NCI-H460 (cell line): ENCODE measurements around the gene TPPP. TPM values are rescaled to one million over a fixed set of nuclear protein-coding genes. Genes with fewer than 3 reads are reported as not detected.
"Not testable (repeated sequence)": the region's sequence is repeated elsewhere in the genome, so short reads cannot be mapped to it uniquely, and the experiment has no call there.

Experiments used
- DNase-seq: peaks from one replicate; pipeline ENCODE4 v3.0.0-alpha.2; 2016; ENCODE audit warnings: low read depth; ENCODE audit errors: extremely low read depth
- polyA plus RNA-seq: library from polyadenylated mRNA; depleted of rRNA; stranded (reverse); fragments of >200 nt; gene quantifications from 2 replicates; pipeline ENCODE4 v1.2.3, GENCODE V29; 2014; cell fraction: nucleus; rRNA removed
- total RNA-seq: library from RNA; depleted of rRNA; stranded (reverse); fragments of >200 nt; shearing (Covaris generic); gene quantifications from 2 replicates; pipeline ENCODE4 v1.2.3, GENCODE V29; 2014; rRNA removed

Gene TPPP
- total RNA-seq: 0.54 and 0.63 TPM in 2 replicates
- polyA plus RNA-seq: 0.13 and 0.45 TPM in 2 replicates

- peak; percentile 77 for DNase-seq
Observed at GRCh38 chr5:693271-694041, at the start of gene TPPP. TPPP (minus strand) TSS chr5:693352; CDS start chr5:678060, 15,292 bp downstream.

DNA sequence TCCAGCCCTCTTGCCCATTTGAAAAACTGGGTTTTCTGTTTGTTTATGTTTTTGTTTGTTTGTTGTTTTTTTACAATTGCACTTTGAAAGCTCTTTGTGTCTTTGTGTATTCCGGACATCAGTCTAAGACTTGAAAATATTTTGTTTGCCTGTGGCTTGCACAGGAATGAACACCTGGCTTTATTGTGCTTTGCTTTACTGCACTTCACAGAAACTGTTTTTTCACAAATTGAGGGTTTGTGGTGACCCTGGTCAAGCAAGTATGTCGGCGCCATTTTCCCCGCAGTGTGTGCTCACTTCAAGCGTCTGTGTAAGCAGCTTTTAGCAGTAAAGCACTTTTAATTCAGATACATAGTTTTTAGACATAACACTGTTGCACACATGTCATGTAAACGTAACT lies 49.1 kb upstream of the TPPP start:
- DNase-seq: not testable (repeated sequence)

DNA sequence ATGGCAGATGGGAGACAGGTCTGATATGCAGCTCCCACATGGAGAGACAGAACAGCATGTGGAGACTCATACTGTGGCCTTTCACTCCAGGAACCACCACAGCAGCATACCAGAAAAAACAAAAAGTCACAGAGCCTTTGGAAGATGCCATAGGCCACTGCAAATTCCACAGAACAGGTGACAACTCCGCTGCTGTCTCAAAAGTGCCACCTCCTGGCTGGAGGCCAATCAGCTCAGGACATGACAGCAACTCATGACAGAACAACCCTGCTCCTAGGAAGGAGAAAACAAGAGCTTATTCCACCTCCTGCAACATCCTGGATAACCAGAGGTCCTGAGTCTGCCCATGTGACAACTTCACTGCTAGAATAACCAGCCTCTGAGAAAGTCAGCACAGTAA lies 41.0 kb upstream of the TPPP start:
- not testable (repeated sequence) for DNase-seq

DNA sequence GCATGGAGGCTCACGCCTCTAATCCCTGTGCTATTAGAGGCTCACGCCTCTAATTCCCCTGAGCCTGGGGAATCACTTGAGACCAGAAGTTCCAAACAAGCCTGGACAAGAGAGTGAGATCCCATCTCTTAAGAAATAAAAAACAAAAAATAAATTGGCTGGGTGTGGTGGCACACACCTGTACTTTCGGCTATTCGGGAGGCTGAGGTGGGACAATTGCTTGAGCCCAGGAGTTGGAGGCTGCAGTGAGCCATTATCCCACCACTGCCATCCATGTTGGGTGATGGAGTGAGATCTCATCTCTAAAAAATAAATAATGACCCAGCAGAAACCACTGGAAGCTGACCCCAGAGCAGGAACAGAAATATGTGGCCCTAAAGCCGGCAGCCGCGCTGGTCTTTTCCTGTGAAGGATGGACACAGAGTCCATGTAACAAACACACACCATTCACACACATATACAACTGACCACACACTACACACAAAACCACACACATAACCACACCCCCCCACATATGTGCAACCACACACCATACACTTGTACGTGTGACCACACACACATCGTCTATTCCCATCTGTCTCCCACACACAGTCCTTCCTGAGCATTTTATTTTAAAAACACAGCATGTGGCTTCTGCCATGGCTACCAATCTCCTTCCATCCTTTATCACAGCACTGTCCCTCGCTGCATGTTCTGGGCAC lies 39.8 kb upstream of the TPPP start:
- not testable (repeated sequence) for DNase-seq

DNA sequence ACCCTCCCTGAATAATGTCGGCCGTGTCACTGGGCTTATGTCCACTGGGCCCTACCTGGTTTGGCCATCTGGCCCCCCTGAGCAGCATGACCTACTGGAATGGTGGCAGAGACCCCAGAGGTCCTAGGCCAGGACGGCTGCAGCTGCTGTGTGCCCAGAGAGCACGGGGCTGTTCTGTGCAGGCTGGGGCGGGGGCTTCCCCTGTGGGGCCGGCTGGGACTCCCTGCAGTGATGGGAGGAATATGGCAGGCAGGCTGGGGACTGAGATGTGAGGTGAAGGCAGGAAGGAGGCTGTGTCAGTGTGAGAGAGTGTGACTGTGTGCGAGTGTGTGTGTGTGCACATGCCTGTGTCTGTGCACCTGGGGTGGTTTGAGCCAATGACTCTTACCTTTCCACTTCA lies 36.1 kb upstream of the TPPP start:
- DNase-seq: not testable (repeated sequence)

GRCh38 chr5:727087-727486 lies 33.9 kb upstream of the TPPP start:
- not testable (repeated sequence) for DNase-seq

- not testable (repeated sequence) for DNase-seq
Observed at GRCh38 chr5:723865-724264, 30.7 kb upstream of the TPPP start.

- not testable (repeated sequence) for DNase-seq
Observed at GRCh38 chr5:723309-723708, 30.2 kb upstream of the TPPP start.

- not testable (repeated sequence) for DNase-seq
Observed at GRCh38 chr5:719379-719778, 26.2 kb upstream of the TPPP start.

GRCh38 chr5:717143-717542 lies 24.0 kb upstream of the TPPP start:
- no peak for DNase-seq

- peak; percentile 20 for DNase-seq
Observed at GRCh38 chr5:716740-717139, 23.6 kb upstream of the TPPP start.

- DNase-seq: not testable (repeated sequence)
Observed at GRCh38 chr5:715636-716035, 22.5 kb upstream of the TPPP start.

DNA sequence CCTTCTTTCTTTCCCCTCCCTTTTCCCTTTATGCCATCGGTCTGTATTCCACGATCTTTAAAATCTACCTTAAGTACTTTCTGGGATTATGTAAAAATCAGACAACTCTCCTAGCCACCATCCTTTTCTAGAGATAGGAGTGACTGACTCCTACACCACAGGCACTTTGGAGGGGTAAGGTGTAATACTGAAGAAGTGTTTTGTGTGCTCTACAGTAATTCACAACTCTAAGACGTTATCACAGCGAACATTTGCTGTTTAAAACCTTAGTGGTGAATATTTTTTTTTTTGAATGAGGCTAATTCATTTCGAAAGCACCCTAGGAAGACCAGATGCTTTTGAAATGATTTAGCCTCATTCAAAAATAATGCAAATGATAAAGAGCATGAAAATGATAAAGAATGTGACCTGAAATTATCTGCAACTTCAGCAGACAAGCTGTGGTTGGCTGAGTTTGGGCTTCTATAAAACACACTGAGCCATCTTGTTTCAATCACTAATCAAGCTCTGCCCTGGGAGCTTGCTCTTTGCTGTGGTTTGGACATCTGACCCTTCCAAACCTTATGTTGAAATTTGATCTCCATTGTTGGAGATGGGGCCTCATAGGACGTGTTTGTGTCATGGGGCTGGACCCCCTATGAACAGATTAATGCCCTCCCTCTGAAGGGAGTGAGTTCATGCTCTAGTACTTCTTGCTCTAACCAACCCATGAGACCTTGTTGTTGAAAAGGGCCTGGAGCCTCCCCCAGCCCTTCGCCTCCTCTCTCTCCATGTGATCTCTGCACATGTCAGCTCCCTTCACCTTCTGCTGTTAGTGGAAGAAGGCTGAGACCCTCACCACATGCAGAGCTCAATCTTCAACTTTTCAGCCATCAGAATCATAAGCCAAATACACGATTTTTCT lies 21.3 kb upstream of the TPPP start:
- DNase-seq: not testable (repeated sequence)

DNA sequence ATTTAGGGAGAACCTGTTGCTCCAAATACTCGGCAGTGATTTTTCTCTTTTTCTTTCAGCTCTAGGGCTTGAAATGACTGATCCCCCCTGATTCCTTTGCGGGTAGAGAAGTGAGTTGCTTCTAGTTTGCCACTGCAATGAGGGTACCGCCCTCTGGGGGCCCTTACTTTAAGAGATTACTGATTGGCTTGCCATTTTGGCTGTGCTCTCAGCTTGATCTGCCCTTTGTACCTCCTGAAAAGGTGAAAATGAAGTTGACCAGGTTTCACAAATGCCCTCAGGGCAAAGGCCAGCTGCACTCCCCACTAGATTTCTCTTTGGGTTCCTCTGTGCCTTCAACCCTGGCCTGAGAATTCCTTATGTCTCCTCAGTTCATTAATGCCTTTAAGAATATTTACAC lies 20.5 kb upstream of the TPPP start:
- not testable (repeated sequence) for DNase-seq

DNA sequence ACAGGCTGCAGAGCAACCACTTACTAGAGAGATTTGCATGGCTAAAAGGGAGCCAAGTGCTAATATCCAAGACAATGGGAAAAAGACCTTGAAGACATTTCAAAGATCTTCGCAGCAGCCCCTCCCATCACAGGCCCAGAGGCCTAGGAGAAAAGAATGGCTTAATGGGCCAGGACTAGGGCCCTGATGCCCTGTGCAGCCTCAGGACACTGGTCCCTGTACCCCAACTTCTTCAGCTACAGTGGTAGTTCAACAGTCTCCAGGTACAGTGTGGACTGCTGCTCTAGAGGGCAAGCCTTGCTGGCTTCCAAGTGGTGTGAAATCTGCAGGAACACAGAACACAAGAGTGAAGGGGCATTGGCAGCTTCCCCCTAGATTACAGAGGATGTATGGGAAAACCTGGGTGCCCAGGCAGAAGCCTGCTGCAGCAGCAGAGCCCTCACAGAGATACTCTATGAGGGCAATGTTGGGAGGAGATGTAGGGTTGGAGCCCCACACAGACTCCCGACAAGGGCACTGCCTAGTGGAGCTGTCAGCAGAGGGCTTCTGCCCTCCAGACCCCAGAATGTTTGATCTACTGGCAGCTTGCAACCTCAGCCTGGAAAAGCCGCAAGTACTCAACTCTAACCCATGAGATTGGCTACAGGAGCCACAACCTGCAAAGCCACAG lies 15.8 kb upstream of the TPPP start:
- DNase-seq: not testable (repeated sequence)

- not testable (repeated sequence) for DNase-seq
Observed at GRCh38 chr5:708374-708773, 15.2 kb upstream of the TPPP start.

- DNase-seq: not testable (repeated sequence)
Observed at GRCh38 chr5:706127-706526, 13.0 kb upstream of the TPPP start.

DNA sequence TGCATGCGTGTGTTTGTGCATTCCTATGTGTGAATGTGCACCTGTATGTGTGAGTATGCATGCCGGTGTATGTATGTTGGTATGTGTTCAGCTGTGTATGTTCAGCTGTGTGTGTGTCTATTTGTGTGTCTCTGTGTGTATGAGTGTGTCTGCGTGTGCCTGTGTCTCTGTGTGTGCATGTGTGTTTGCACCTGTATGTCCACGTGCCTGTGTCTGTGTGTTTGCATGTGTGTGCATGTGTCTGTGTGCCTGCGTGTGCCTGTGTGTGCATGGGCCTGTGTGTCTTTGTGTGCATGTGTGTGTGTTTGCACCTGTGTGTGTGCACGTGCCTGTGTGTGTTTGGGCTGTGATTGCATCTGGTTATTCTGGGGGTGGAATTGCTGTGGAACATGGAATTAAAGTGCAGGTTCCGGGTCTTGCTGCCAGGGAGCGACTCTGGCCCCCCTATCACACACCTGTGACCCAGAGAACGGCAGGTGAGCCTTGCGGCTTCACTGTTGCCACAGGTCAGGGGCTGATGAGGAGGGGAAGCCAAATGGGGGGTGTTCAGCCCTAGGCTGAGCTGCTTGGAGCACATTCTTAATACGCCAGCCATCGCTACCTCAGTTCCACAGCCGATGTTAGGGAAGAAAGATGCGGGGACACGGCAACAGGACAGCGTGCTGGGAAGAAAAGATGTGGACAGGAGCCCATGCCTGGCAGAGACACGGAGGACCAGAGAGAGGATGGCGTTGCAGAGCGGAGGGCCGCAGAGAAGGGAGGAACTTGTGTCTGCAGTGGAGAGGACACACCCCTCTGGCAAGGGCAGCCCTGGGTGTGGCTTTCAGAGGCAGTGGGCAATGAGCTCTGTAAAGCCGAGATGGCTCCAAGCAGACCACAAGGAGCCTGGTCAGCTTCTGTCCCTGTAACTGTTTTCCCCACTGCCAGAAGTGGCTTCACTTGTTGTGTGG lies 3.9 kb upstream of the TPPP start:
- DNase-seq: not testable (repeated sequence)

- DNase-seq: not testable (repeated sequence)
Observed at GRCh38 chr5:696191-696590, 3.0 kb upstream of the TPPP start.
